Erythroblast (primary cell): Measurements from ENCODE around the gene NSD1.

Experiments
- GATA1 ChIP-seq: IDR thresholded peaks from 2 replicates; pipeline ENCODE4 v1.6.1; 2011; ENCODE audit warnings: low read depth, mild to moderate bottlenecking, control low read depth, low read length, moderate library complexity
- POLR2A ChIP-seq: IDR thresholded peaks from 2 replicates; pipeline ENCODE4 v1.6.1; 2011; ENCODE audit warnings: mild to moderate bottlenecking, low read length

DNA sequence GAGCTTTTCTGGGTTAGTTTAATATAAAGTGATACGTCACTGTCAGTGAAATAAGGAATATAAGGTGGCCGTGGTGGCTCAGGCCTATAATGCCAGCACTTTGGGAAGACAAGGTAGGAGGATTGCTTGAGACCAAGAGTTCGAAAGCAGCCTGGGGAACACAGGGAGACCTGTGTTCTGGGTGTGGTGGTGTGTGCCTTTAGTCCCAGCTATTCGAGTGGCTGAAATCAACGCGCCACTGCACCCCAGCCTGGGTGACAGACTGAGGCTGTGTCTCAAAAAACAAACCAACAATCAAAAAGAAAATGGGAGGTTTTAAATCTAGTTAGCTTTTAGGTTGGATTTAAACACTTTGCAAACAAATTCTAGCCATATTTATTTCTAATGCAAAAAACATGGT lies 53.1 kb downstream of the NSD1 start:
- no peak for TF ChIP-seq POLR2A
- TF ChIP-seq GATA1: no peak
